GM19025 (cell line): ENCODE data around the gene POM121L2.

Source experiments
- ATAC-seq: cut with Tn5 transposase; IDR thresholded peaks from one replicate; pipeline ENCODE4 v1.9.1; 2021; ENCODE audit warnings: mild to moderate bottlenecking, low read depth, moderate library complexity; ENCODE audit not compliant: unreplicated experiment

Gene POM121L2

GRCh38 chr6:27295301-27296079, 16.6 kb downstream of the POM121L2 start:
- no peak for ATAC-seq

- no peak for ATAC-seq
Observed at GRCh38 chr6:27294409-27294808, 17.7 kb downstream of the POM121L2 start.

- ATAC-seq, result no peak
Observed at GRCh38 chr6:27293436-27294098, 18.5 kb downstream of the POM121L2 start.

- no peak for ATAC-seq
Observed at GRCh38 chr6:27290850-27291208, 21.2 kb downstream of the POM121L2 start.

GRCh38 chr6:27290065-27290849, 21.8 kb downstream of the POM121L2 start:
- ATAC-seq, result no peak

- ATAC-seq, result no peak
Observed at GRCh38 chr6:27288136-27289044, 23.7 kb downstream of the POM121L2 start.

- ATAC-seq, result no peak
Observed at GRCh38 chr6:27287751-27288135, 24.3 kb downstream of the POM121L2 start.

- no peak for ATAC-seq
Observed at GRCh38 chr6:27286141-27286540, 25.9 kb downstream of the POM121L2 start.

GRCh38 chr6:27283279-27283678, 28.8 kb downstream of the POM121L2 start:
- no peak for ATAC-seq

- no peak for ATAC-seq
Observed at GRCh38 chr6:27281569-27281968, 30.5 kb downstream of the POM121L2 start.

GRCh38 chr6:27281105-27281539, 31.0 kb downstream of the POM121L2 start:
- ATAC-seq, result no peak

GRCh38 chr6:27280540-27281000, 31.5 kb downstream of the POM121L2 start:
- no peak for ATAC-seq

GRCh38 chr6:27280064-27280539, 32.0 kb downstream of the POM121L2 start:
- ATAC-seq, result no peak

- no peak for ATAC-seq
Observed at GRCh38 chr6:27279513-27280063, 32.5 kb downstream of the POM121L2 start.

- ATAC-seq, result no peak
Observed at GRCh38 chr6:27275025-27275956, 36.8 kb downstream of the POM121L2 start.

GRCh38 chr6:27273783-27274182, 38.3 kb downstream of the POM121L2 start:
- ATAC-seq, result no peak

GRCh38 chr6:27268803-27269202, 43.3 kb downstream of the POM121L2 start:
- ATAC-seq, result no peak

GRCh38 chr6:27267857-27268434, 44.1 kb downstream of the POM121L2 start:
- no peak for ATAC-seq
